BLaER1 treated with 17β-estradiol and CSF1 and Interleukin-3, amounts not matched to agents 10 nM and 100 nM (cell line): ENCODE data around the gene MOGAT3.
A peak's percentile ranks its signal among the peaks of the same experiment; 100 is the strongest.

Experiments used
- H3K27ac ChIP-seq, 11 experiments: shearing (Covaris generic); formaldehyde crosslinking; 2 replicates each; pipeline ENCODE4 v1.8.1; 2022
- H3K27me3 ChIP-seq, 11 experiments: shearing (Covaris generic); formaldehyde crosslinking; 2 replicates each; pipeline ENCODE4 v1.8.1; 2022
- H3K36me3 ChIP-seq, 11 experiments: shearing (Covaris generic); formaldehyde crosslinking; 2 replicates each; pipeline ENCODE4 v1.8.1; 2022
- H3K4me1 ChIP-seq, 10 experiments: shearing (Covaris generic); formaldehyde crosslinking; 2 replicates each; pipeline ENCODE4 v1.8.1; 2022
- H3K4me2 ChIP-seq, 11 experiments: shearing (Covaris generic); formaldehyde crosslinking; 2 replicates each; pipeline ENCODE4 v1.8.1; 2022
- H3K4me3 ChIP-seq, 10 experiments: shearing (Covaris generic); formaldehyde crosslinking; 2 replicates each; pipeline ENCODE4 v1.8.1; 2022
- H3K9ac ChIP-seq, 11 experiments: shearing (Covaris generic); formaldehyde crosslinking; 2 replicates each; pipeline ENCODE4 v1.8.1; 2022
- H3K9me3 ChIP-seq, 11 experiments: shearing (Covaris generic); formaldehyde crosslinking; replicated peaks in 1 of 11; 2 replicates each; pipeline ENCODE4 v1.8.1; 2022
- H4K20me1 ChIP-seq, 11 experiments: shearing (Covaris generic); formaldehyde crosslinking; 2 replicates each; pipeline ENCODE4 v1.8.1; 2022
- Cebpa-rat ChIP-seq, 11 experiments: shearing (Covaris generic); IDR thresholded peaks; 2 replicates each; pipeline ENCODE4 v1.8.1; 2022

MOGAT3 gene

GRCh38 chr7:101159696-101160674 is 40.9 kb downstream of the MOGAT3 start:
- Histone ChIP-seq H3K36me3 (peaks cover 23 to 44% (median 37%) of the 10 kb centered on the region in 11 experiments), H3K27ac (no peak overlapping the region), H3K4me1 (peaks cover 45 to 76% (median 72%) of the 10 kb centered on the region in 10 experiments), H4K20me1 (peaks cover 0 to 64% (median 14%) of the 10 kb centered on the region in 11 experiments; a peak in 21 of 22 replicates), H3K27me3 (peaks cover 11 to 16% (median 13%) of the 10 kb centered on the region in 11 experiments; a peak in 21 of 22 replicates), H3K4me2 (peak overlapping the region in 8 of 11 experiments; percentile 10 to 37 (median 28); a peak in 10 of 22 replicates), H3K9me3 (no peaks in the 10 kb centered on the region), H3K4me3 (no peak overlapping the region), H3K9ac (0 out of 22 replicates have a peak overlapping the region, but pooled peaks of 1 of the 11 experiments have one; percentile 13)
- no peak for TF ChIP-seq Cebpa-rat (IDR thresholded peaks at IDR 0.05)

- peaks cover 0 to 49% (median 0%) of the 10 kb centered on the region in 11 experiments; a peak in 6 of 22 replicates for H4K20me1 ChIP-seq
- no peak overlapping the region for H3K4me3 ChIP-seq
- no peak overlapping the region for H3K27ac ChIP-seq
- no peaks in the 10 kb centered on the region for H3K27me3 ChIP-seq
- no peak overlapping the region; a peak in 2 of 22 replicates for H3K9ac ChIP-seq
- peaks cover 31 to 62% (median 56%) of the 10 kb centered on the region in 10 experiments for H3K4me1 ChIP-seq
- peak overlapping the region in 4 of 11 experiments; percentile 90 to 99 (median 96); a peak in 3 of 22 replicates for H3K4me2 ChIP-seq
- H3K9me3 ChIP-seq: no peaks in the 10 kb centered on the region
- H3K36me3 ChIP-seq: peaks cover 23 to 44% (median 37%) of the 10 kb centered on the region in 11 experiments
- TF ChIP-seq Cebpa-rat (IDR thresholded peaks at IDR 0.05): no peak
Observed at GRCh38 chr7:101156866-101157589, 43.8 kb downstream of the MOGAT3 start.

GRCh38 chr7:101156277-101156676 is 44.6 kb downstream of the MOGAT3 start:
- 0 out of 20 replicates have a peak overlapping the region, but pooled peaks of 1 of the 10 experiments have one; percentile 83 for H3K4me3 ChIP-seq
- TF ChIP-seq Cebpa-rat (IDR thresholded peaks at IDR 0.05): no peak
- peaks cover 23 to 44% (median 37%) of the 10 kb centered on the region in 11 experiments for H3K36me3 ChIP-seq
- H3K9ac ChIP-seq: peak overlapping the region in 1 of 11 experiments; percentile 85; a peak in 1 of 22 replicates
- peaks cover 27 to 55% (median 48%) of the 10 kb centered on the region in 10 experiments for H3K4me1 ChIP-seq
- H3K9me3 ChIP-seq: no peaks in the 10 kb centered on the region
- no peak overlapping the region for H3K27ac ChIP-seq
- H3K27me3 ChIP-seq: no peaks in the 10 kb centered on the region
- H4K20me1 ChIP-seq: peaks cover 0 to 49% (median 0%) of the 10 kb centered on the region in 11 experiments; a peak in 6 of 22 replicates
- peak overlapping the region; percentile 90 to 100 (median 97); a peak in 19 of 22 replicates for H3K4me2 ChIP-seq

GRCh38 chr7:101155303-101155702 is 45.5 kb downstream of the MOGAT3 start:
- Histone ChIP-seq H4K20me1 (peaks cover 0 to 47% (median 0%) of the 10 kb centered on the region in 11 experiments; a peak in 6 of 22 replicates), H3K27ac (peak overlapping the region; percentile 39 to 82 (median 75)), H3K4me1 (peaks cover 27 to 46% (median 41%) of the 10 kb centered on the region in 10 experiments), H3K27me3 (no peaks in the 10 kb centered on the region), H3K4me2 (peak overlapping the region; percentile 90 to 100 (median 97)), H3K9me3 (no peaks in the 10 kb centered on the region), H3K36me3 (peaks cover 23 to 43% (median 36%) of the 10 kb centered on the region in 11 experiments), H3K4me3 (peak overlapping the region; percentile 70 to 93 (median 82)), H3K9ac (peak overlapping the region; percentile 80 to 89 (median 85))
- no peak for TF ChIP-seq Cebpa-rat (IDR thresholded peaks at IDR 0.05)

- no peaks in the 10 kb centered on the region for H3K9me3 ChIP-seq
- H3K9ac ChIP-seq: peak overlapping the region; percentile 80 to 89 (median 85)
- no peak for TF ChIP-seq Cebpa-rat (IDR thresholded peaks at IDR 0.05)
- peak overlapping the region; percentile 39 to 82 (median 75) for H3K27ac ChIP-seq
- H3K4me2 ChIP-seq: peak overlapping the region; percentile 90 to 100 (median 97)
- no peaks in the 10 kb centered on the region for H3K27me3 ChIP-seq
- peaks cover 21 to 36% (median 32%) of the 10 kb centered on the region in 11 experiments for H3K36me3 ChIP-seq
- H3K4me1 ChIP-seq: peaks cover 27 to 40% (median 34%) of the 10 kb centered on the region in 10 experiments
- peak overlapping the region; percentile 70 to 93 (median 82) for H3K4me3 ChIP-seq
- H4K20me1 ChIP-seq: peaks cover 0 to 42% (median 0%) of the 10 kb centered on the region in 11 experiments; a peak in 5 of 22 replicates
Observed at GRCh38 chr7:101154693-101155102, 46.1 kb downstream of the MOGAT3 start.

GRCh38 chr7:101153969-101154692 is 46.7 kb downstream of the MOGAT3 start, which contains the start of gene AP1S1:
Gene AP1S1 (plus strand): TSS chr7:101154476. CDS start chr7:101154515, 39 bp downstream.
- Histone ChIP-seq H4K20me1 (peaks cover 0 to 36% (median 0%) of the 10 kb centered on the region in 11 experiments; a peak in 5 of 22 replicates), H3K4me3 (peak within 1 kb of the TSS; percentile 70 to 93 (median 82)), H3K27ac (peak within 1 kb of the TSS; percentile 39 to 82 (median 75)), H3K27me3 (0 out of 22 replicates have a peak, but pooled peaks cover 0 to 4% (median 0%) of the 10 kb centered on the region in 11 experiments), H3K9me3 (no peaks in the 10 kb centered on the region), H3K4me1 (peaks cover 26 to 38% (median 30%) of the 10 kb centered on the region in 10 experiments), H3K9ac (peak within 1 kb of the TSS; percentile 80 to 89 (median 85)), H3K4me2 (peak within 1 kb of the TSS; percentile 90 to 100 (median 97)), H3K36me3 (peaks cover 16 to 31% (median 26%) of the 10 kb centered on the region in 11 experiments)
- TF ChIP-seq Cebpa-rat (IDR thresholded peaks at IDR 0.05): no peak

GRCh38 chr7:101151908-101152651 is 48.8 kb downstream of the MOGAT3 start:
- H3K36me3 ChIP-seq: peaks cover 2 to 10% (median 6%) of the 10 kb centered on the region in 11 experiments; a peak in 19 of 22 replicates

More at GRCh38 chr7:101151908-101152651, 48.8 kb downstream of the MOGAT3 start:
- Histone ChIP-seq H3K27ac (no peak overlapping the region), H3K4me3 (no peak overlapping the region), H4K20me1 (peaks cover 0 to 16% (median 0%) of the 10 kb centered on the region in 11 experiments; a peak in 5 of 22 replicates), H3K27me3 (0 out of 22 replicates have a peak, but pooled peaks cover 0 to 10% (median 0%) of the 10 kb centered on the region in 11 experiments), H3K4me2 (no peak overlapping the region), H3K9me3 (no peaks in the 10 kb centered on the region), H3K4me1 (peaks cover 21 to 33% (median 28%) of the 10 kb centered on the region in 10 experiments), H3K9ac (no peak overlapping the region)
- TF ChIP-seq Cebpa-rat (IDR thresholded peaks at IDR 0.05): no peak
